Keratinocyte (primary cell): ENCODE results near the gene TRIM63. TPM values are rescaled to one million over a fixed set of nuclear protein-coding genes. Genes with fewer than 3 reads are reported as not detected.

Experiments
- DNase-seq: peaks from one replicate; pipeline ENCODE4 v3.0.0-alpha.2; 2011; ENCODE audit warnings: low read depth, missing footprints, low spot score
- FAIRE-seq: peaks from 2 replicates; lab custom pipeline; 2011; peaks lifted over from hg19 to GRCh38; lab: Jason Lieb, UNC
- H2AFZ ChIP-seq: 2 replicates; pipeline ENCODE4 v1.6.0; 2012; ENCODE audit warnings: low read length, control low read depth, inconsistent platforms; ENCODE audit not compliant: control insufficient read depth
- H3K27ac ChIP-seq: 2 replicates; pipeline ENCODE4 v1.5.1; 2011; ENCODE audit warnings: low read length; ENCODE audit not compliant: control insufficient read depth, insufficient read depth
- H3K27me3 ChIP-seq: 3 replicates; pipeline ENCODE4 v1.6.0; 2011; ENCODE audit warnings: low read length; ENCODE audit not compliant: control insufficient read depth, insufficient read depth; ENCODE audit errors: extremely low read depth
- H3K36me3 ChIP-seq, 2 experiments: 2 replicates in 1 of 2; 3 replicates in 1 of 2; pipeline ENCODE4 v1.5.1; 2011; ENCODE audit warnings: low read length in 2 of 2, mild to moderate bottlenecking in 1 of 2; ENCODE audit not compliant: control insufficient read depth in 2 of 2, insufficient read depth in 2 of 2; ENCODE audit errors: extremely low read depth in 1 of 2
- H3K4me1 ChIP-seq: 3 replicates; pipeline ENCODE4 v1.5.1; 2011; ENCODE audit warnings: low read length; ENCODE audit not compliant: control insufficient read depth, insufficient read depth; ENCODE audit errors: extremely low read depth
- H3K4me2 ChIP-seq: 3 replicates; pipeline ENCODE4 v1.6.0; 2011; ENCODE audit warnings: low read depth, low read length; ENCODE audit not compliant: control insufficient read depth, insufficient read depth; ENCODE audit errors: extremely low read depth
- H3K4me3 ChIP-seq, 3 experiments: fragments of 200-600 bp in 1 of 3; sonication (generic) in 1 of 3; 2 replicates in 2 of 3; 3 replicates in 1 of 3; pipeline ENCODE4 v1.5.1; 2011 to 2016; ENCODE audit warnings: low read length in 3 of 3, mild to moderate bottlenecking in 3 of 3, control low read depth in 2 of 3, inconsistent platforms in 1 of 3, low read depth in 1 of 3, mixed read lengths in 1 of 3, mixed run types in 1 of 3, moderate library complexity in 1 of 3; ENCODE audit not compliant: control insufficient read depth in 2 of 3, insufficient read depth in 2 of 3; ENCODE audit errors: extremely low read depth in 1 of 3
- H3K79me2 ChIP-seq: 2 replicates; pipeline ENCODE4 v1.6.0; 2012; ENCODE audit warnings: low read length; ENCODE audit not compliant: control insufficient read depth, insufficient read depth
- H3K9ac ChIP-seq: 3 replicates; pipeline ENCODE4 v1.6.0; 2011; ENCODE audit warnings: low read length; ENCODE audit not compliant: control insufficient read depth, insufficient read depth; ENCODE audit errors: extremely low read depth
- H3K9me1 ChIP-seq: 3 replicates; pipeline ENCODE4 v1.6.0; 2011; ENCODE audit warnings: low read length; ENCODE audit not compliant: control insufficient read depth, insufficient read depth; ENCODE audit errors: extremely low read depth
- H3K9me3 ChIP-seq: 2 replicates; pipeline ENCODE4 v1.5.1; 2012; ENCODE audit warnings: low read depth, low read length; ENCODE audit not compliant: control insufficient read depth
- H4K20me1 ChIP-seq: 3 replicates; pipeline ENCODE4 v1.6.0; 2011; ENCODE audit warnings: low read length; ENCODE audit not compliant: control insufficient read depth, insufficient read depth; ENCODE audit errors: extremely low read depth
- EZH2 ChIP-seq: IDR thresholded peaks from one replicate; pipeline ENCODE4 v1.6.1; 2012; ENCODE audit warnings: inconsistent platforms, mild to moderate bottlenecking, low read length, moderate library complexity
- dilution Hi-C: fragments of 300-500 bp; cut with MboI; formaldehyde crosslinking; loops from one replicate; pipeline ENCODE4 v1.7.0; 2020; ENCODE audit warnings: low sequenced_read_pairs; ENCODE audit not compliant: extremely low pct_ligation_motif_present
- polyA plus RNA-seq, 5 experiments: library from polyadenylated mRNA; depleted of rRNA in 3 of 5; stranded (reverse) in 3 of 5; stranded (forward) in 1 of 5; unstranded in 1 of 5; fragments of >200 nt; gene quantifications; 1 replicate in 1 of 5; 2 replicates in 3 of 5; 3 replicates in 1 of 5; pipeline versions ENCODE4 v1.2.1 to v1.2.3, GENCODE V29; 2011 to 2012; ENCODE audit warnings: missing spikeins in 2 of 5, low read depth in 1 of 5, low replicate concordance in 1 of 5
- TF ChIP-seq, protein P1 (sequence below), 3 experiments: IDR thresholded peaks in 1 of 3; conservative IDR thresholded peaks in 1 of 3; optimal IDR thresholded peaks in 1 of 3; 2 replicates in 2 of 3; 3 replicates in 1 of 3; pipeline versions ENCODE3 to v1.5.1; 2011; ENCODE audit warnings: low read length in 3 of 3, mild to moderate bottlenecking in 3 of 3, moderate library complexity in 2 of 3, control low read depth in 1 of 3, inconsistent platforms in 1 of 3; ENCODE audit not compliant: insufficient read depth in 2 of 3; ENCODE audit errors: extremely low read depth in 1 of 3

Gene TRIM63
- polyA plus RNA-seq, 1 donor (not counting 4 experiments of a cell fraction or from before 2014, with no cell fraction given) = not detected

DNA sequence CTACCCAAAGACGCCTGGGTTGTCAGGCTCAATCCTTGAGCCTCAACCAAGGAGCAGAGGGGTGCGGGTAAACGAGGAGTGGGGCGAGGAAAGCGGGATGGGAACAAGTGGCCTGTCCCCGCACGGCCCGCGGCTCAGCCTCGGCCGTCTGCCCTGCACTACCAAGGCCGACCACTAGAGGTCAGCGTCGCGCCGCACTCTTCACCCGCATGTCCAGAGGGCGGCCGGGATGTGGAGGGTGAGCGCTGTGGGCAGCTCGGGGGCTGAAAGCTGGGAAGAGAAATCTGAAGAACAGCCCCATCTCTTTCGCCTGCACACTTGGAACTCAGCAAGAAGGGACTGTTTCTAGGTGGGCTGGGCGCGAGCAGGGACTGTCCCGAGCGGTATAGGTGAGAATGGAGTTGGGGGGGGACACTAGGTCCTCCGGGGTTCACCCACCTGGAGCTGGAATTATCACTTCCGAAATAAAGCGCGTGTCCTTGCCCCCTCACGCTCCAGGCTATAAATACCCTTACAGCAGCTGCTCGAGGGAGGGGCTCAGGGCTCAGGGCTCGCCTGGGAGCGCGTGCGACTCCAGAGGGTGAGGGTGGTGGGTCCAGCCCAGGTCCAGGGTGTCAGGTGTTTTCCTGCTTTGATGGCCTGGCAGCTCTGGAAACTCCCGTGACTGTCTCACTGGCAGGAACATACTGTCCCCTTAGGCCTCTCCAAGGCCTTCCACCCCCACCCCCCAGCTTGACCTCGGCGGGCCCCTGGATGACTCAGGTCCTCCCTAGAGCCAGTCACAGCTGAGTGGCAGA is 31.3 kb downstream of the TRIM63 start:
- peak overlapping the region; percentile 33 for H3K27ac ChIP-seq
- H3K9me1 ChIP-seq = no peaks in the 10 kb centered on the region
- peak overlapping the region; percentile 96 for H3K4me2 ChIP-seq
- no peaks in the 10 kb centered on the region for H3K36me3 ChIP-seq
- no peak for FAIRE-seq
- peak; percentile 7 for DNase-seq
- TF ChIP-seq, protein P1, sequence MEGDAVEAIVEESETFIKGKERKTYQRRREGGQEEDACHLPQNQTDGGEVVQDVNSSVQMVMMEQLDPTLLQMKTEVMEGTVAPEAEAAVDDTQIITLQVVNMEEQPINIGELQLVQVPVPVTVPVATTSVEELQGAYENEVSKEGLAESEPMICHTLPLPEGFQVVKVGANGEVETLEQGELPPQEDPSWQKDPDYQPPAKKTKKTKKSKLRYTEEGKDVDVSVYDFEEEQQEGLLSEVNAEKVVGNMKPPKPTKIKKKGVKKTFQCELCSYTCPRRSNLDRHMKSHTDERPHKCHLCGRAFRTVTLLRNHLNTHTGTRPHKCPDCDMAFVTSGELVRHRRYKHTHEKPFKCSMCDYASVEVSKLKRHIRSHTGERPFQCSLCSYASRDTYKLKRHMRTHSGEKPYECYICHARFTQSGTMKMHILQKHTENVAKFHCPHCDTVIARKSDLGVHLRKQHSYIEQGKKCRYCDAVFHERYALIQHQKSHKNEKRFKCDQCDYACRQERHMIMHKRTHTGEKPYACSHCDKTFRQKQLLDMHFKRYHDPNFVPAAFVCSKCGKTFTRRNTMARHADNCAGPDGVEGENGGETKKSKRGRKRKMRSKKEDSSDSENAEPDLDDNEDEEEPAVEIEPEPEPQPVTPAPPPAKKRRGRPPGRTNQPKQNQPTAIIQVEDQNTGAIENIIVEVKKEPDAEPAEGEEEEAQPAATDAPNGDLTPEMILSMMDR (optimal IDR thresholded peaks at IDR 0.05 in 1 of 3, IDR thresholded peaks at IDR 0.05 in 1 of 3, conservative IDR thresholded peaks at IDR 0.05 in 1 of 3; ENCODE audit: extremely low read depth in 1 of 3, insufficient read depth in 2 of 3, low read length in 3 of 3) = peak; percentile 94 to 99 (median 99)
- no peak for TF ChIP-seq EZH2
- no peaks in the 10 kb centered on the region for H3K27me3 ChIP-seq
- no peaks in the 10 kb centered on the region for H3K79me2 ChIP-seq
- peak overlapping the region; percentile 79 for H3K9ac ChIP-seq
- no peaks in the 10 kb centered on the region for H3K9me3 ChIP-seq
- dilution Hi-C loops = no loop called here
- H2AFZ ChIP-seq = peak overlapping the region; percentile 97
- H4K20me1 ChIP-seq = no peaks in the 10 kb centered on the region
- H3K4me1 ChIP-seq = peaks cover 10% of the 10 kb centered on the region
- H3K4me3 ChIP-seq = peak overlapping the region; percentile 58 to 92 (median 89)

DNA sequence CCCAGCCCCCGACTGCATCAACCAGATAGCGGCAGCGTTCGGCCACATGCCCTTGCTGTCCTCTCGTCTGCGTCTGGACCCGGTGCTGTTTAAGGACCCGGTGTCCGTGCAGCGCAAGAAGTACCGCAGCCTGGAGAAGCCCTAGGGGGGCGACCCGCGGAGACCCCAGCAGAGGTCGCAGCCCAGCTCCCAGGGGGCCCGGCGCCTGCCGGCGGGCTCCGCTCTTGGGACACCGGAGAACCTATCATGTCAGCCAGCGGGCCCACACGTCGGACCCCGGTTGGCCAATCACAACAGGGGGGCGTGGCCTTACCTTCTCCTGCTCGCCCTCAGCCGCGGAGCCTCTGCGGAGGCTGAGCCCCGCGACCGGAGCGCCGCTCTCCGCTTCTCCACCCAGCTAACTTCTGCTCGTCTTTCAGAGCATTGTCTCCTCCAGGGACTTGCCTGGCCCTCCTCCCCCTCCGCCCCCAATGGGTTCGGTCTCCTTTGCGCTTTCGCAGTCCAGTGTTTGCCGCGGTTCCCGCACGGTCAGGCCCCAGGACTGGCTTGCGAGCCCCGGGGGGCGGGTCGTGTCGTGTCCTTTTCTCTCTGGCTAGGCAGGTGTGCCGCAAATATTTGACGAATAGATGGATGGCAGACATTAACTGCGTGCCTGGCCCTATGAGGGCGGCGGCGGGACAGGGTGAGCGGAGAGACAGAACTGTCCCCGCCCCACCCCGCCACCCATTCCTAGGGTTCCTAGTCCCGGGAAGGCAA is 32.0 kb downstream of the TRIM63 start:
- Histone ChIP-seq H3K27ac (peak overlapping the region; percentile 33), H2AFZ (peak overlapping the region; percentile 97), H3K4me3 (peak overlapping the region; percentile 58 to 92 (median 89)), H3K27me3 (no peaks in the 10 kb centered on the region), H3K36me3 (no peaks in the 10 kb centered on the region), H3K4me1 (peaks cover 10% of the 10 kb centered on the region), H3K9me3 (no peaks in the 10 kb centered on the region), H3K79me2 (no peaks in the 10 kb centered on the region), H3K4me2 (peak overlapping the region; percentile 96), H3K9ac (peak overlapping the region; percentile 79), H3K9me1 (no peaks in the 10 kb centered on the region), H4K20me1 (no peaks in the 10 kb centered on the region)
- dilution Hi-C loops = no loop called here
- TF ChIP-seq, protein P1 (optimal IDR thresholded peaks at IDR 0.05 in 1 of 3, IDR thresholded peaks at IDR 0.05 in 1 of 3, conservative IDR thresholded peaks at IDR 0.05 in 1 of 3; ENCODE audit: extremely low read depth in 1 of 3, insufficient read depth in 2 of 3, low read length in 3 of 3) = peak in 1 of 3 experiments; percentile 27
- no peak for TF ChIP-seq EZH2
- DNase-seq = peak; percentile 60
- FAIRE-seq = peak; percentile 87
